GM21717 (cell line): Measurements from ENCODE around the gene ATP1B1.
"Not testable (repeated sequence)": the region's sequence is repeated elsewhere in the genome, so short reads cannot be mapped to it uniquely, and the experiment has no call there.

Source experiments
- ATAC-seq: cut with Tn5 transposase; IDR thresholded peaks from one replicate; pipeline ENCODE4 v1.9.1; 2021; ENCODE audit warnings: mild to moderate bottlenecking, moderate library complexity; ENCODE audit not compliant: unreplicated experiment

ATP1B1 gene

GRCh38 chr1:169141356-169141755 is 34.9 kb downstream of the ATP1B1 start:
- ATAC-seq = no peak

DNA sequence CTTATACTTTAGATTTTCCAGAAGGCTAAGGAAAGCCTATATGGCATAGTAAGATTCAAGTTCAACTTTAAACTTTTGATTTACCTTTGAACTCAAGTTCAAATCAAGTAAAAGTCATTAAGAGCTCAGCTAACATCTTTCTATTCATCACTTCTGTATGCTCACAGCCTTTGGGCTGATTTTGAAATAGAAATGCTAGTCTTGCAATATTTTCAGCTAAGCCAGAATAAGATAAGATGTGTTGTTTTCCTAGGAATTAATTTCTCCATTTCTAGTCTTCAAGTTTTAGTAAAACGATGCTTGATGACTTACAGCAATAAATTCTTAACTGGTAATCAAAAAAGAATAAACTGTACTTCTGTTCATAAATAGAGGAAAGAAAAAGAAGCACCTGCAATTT is 35.6 kb downstream of the ATP1B1 start:
- no peak for ATAC-seq

GRCh38 chr1:169143346-169143745 is 36.9 kb downstream of the ATP1B1 start:
- no peak for ATAC-seq

GRCh38 chr1:169143984-169144383 is 37.5 kb downstream of the ATP1B1 start:
- no peak for ATAC-seq

DNA sequence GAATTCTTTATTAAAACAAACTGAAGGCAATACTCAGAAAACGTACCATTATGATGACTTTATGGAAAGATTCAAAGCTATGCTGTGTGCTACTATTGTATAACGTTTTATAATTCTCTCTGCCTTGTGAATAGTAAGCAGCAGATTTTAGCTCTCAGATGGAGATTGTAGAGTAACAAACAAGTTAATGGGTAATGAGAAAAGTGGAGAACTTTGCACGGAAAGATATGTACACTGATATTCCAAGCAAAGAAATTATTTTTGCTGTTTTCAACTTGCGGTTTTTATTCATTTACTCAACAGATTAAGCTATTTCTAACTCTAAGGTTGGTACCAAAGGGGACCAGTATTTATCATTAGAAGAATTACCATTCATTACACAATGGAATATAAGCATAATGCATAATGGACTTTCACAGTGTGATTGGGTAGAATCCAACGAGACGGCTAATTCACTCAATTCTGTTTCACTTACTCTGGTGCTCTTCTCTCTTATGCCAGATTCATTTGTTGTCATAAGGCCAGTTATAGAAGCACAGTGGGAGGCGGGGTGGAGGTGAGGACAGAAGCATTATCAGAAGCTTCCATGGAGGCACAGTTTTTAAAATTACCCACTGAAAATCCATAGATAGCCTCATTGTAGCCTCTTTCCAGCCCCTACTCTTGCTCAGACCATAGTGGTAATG is 38.6 kb downstream of the ATP1B1 start:
- ATAC-seq = no peak

DNA sequence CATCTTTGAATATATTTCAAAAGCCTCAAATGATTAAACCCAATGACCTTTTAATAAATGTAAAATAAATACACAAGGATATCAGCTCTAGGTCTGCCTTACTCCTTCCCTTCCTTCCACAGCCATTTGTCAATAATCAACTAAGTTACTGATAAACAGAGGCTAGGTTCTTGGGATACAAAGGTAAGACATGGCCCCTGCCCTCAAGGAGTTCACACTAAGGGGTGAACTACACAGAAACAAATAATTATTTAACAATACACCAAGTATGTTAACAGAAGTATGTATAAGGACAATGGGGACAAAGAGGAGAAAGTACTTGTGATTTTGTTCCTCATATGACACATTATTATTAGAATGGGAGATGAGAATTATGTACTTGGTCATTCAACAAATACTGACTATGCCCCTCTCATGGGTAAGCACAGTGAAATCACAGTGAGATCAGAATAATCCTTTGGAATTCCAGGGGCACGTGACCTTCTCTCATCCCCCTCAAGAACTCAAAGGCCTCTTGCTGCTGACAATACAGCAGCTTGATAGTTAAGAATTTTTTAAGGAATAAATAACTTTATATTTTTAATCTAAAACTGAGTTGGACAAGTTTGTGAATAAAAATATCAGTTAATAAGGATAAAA is 40.2 kb downstream of the ATP1B1 start:
- no peak for ATAC-seq

DNA sequence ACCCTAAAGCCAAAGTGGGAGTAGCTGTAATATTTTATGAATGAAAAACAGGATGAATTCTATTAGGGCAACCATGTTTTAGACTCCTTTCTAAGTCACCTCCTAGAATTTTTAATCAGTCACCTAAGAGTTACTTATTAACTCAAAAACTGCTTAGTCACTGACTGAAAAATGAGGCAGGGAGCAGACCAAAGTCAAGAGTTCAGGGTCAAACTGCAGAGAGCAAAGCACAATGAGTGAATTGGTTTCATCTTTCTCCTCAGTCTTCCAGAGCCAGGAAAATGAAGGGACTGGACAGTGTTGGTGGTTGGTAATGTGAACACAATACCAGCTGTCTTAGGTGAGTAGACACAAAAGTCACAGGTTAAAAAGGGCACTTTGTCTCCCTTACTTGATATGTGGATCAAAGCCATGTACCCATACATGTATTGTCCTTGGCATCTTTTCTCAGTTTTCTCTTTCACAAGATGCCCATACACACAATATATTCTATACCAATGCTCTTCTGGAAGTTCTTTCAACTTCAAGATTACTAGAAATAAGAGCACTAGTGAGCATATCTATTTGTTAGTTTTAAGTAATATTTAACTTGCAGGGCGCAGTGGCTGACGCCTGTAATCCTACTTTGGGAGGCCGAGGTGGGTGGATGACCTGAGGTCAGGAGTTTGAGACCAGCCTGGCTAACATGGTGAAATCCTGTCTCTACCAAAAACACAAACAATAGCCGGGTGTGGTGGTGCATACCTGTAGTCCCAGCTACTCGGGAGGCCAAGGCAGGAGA is 42.2 kb downstream of the ATP1B1 start:
- ATAC-seq = no peak

GRCh38 chr1:169149555-169150286 is 43.2 kb downstream of the ATP1B1 start:
- ATAC-seq = no peak

DNA sequence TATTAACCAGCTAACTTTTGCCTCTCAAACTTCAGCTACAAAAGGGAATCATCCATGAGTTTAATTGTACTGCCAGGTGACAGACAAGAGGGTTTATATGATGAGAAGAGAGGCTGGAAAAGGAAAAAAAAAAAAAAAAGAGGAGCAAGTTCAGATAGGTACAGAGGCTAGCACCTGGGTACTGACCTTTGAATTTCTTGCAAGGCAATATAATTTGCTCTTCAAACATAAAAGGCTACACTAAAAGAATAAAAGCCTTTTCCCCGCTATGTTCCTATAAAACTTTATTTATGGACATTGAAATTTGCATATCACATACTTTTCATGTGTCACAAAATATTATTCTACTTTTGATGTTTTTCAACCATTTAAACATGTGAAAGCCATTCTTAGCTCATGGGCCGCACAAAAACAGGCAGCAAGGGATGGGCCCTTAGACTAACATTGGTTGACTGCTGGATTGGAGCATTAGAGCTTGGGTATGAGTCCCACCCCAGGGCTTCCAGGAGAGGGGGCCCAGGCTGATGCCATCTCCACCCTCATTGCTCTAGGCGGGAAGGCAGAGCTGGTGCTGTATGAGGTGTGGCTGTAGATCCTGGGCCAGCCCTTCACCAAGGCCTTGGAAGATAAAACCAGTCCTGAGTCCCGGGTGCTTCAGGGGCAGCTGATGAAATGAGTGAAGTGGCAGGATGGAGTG is 44.3 kb downstream of the ATP1B1 start:
- no peak for ATAC-seq

GRCh38 chr1:169151338-169151837 is 44.9 kb downstream of the ATP1B1 start:
- no peak for ATAC-seq

DNA sequence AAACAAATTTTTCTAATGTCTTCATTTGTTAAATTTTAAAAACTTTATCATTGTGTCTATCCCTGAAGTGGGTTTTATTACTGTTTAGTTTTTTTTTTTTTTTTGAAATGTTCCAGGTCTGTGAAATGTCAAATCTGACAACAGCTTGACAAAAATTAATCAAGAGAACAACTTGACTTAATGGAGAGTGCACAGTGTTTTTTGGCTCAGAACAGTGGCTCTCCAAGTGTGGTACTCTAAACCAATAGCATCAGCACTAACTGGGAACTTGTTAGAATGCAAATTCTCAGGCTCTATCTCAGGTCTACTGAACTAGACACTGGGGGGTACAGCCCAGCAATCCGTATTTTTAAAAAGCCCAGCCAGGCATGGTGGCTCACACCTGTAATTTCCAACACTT is 49.2 kb downstream of the ATP1B1 start:
- no peak for ATAC-seq

DNA sequence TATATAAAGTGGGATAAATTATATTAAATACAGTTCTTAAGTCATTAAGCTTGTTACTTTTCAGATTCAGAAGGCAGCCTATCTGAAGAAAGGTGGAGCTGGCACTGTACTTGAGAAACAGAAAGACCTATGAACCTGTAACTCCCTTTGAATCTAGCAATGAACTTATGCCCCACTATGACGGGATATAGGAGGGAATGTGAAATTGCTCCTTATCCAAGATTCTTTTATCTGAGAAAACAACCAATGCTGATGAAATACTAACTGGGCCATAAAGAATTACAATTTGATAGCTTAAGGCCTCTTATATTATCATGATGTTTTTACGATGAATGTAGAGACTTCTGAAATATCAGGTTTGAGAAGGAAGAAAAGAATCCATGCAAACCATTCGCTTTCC is 50.1 kb downstream of the ATP1B1 start:
- no peak for ATAC-seq

DNA sequence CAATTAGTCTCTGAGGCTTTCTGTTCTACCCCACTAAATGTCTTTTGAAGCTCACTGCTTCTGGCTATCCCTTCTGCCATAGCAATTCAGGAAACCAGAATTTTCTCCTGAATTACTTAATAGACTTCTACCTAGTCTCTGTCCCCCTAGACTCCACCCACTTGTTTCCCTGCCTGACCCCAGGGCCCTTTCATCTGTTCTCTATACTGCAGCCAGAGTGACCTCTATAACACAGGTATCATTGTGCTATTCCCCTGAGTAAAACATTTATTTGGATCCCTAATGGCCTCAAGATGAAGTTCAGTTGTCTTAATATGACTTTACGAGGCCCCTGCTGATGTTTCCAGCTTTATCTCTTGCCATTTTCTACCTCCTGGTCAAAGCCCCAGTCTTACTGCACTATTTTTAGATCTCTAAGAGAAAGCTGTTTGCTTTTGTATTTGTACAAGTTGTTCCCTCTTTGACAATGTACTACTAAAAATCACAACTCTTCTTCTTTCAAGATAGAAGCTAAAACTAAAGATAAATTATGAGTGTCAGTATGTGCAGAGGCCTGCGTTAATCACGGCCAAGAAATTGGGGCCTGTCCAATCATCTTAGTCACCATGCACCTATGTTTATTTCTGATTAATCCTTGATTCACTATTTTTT is 54.5 kb downstream of the ATP1B1 start:
- ATAC-seq = no peak

- peak; percentile 82 for ATAC-seq
These were observed 55.2 kb downstream of the ATP1B1 start for GRCh38 chr1:169161496-169162194.

DNA sequence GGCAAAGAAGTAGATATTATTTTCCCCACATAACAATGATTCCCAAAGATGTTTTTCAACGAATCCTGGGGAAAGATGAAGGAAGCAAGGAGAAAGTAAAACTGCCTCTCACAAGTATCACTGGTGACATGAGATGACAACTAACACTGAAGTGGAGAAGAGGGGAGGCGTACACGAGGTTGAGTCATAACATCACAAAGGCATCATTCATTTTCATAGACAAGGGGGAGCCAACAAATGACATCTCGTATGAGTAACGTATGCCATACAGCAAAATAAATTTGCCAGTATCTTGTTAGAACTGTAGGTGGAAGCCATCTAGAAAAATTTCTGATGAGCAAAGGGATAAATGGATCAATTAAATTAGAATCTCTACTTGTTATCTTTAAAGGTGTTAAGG is 56.6 kb downstream of the ATP1B1 start:
- no peak for ATAC-seq

- ATAC-seq = no peak
These were observed 69.0 kb downstream of the ATP1B1 start for GRCh38 chr1:169175461-169175860.

DNA sequence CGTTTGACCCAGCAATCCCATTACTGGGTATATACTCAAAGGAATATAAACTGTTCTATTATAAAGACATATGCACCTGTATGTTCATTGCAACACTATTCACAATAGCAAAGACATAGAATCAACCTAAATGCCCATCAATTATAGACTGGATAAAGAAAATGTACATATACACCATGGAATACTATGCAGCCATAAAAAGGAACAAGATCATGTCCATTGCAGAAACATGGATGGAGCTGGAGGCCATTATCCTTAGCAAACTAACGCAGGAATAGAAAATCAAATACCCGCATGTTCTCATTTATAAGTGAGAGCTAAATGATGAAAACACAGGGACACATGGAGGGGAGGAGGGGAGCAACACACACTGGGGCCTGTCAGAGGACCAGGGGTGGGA is 72.9 kb downstream of the ATP1B1 start:
- ATAC-seq = not testable (repeated sequence)

GRCh38 chr1:169180174-169180573 is 73.7 kb downstream of the ATP1B1 start:
- no peak for ATAC-seq
